ENCODE data around the gene EMP1. TPM values are rescaled to one million over a fixed set of nuclear protein-coding genes. Genes with fewer than 3 reads are reported as not detected.
"Not testable (repeated sequence)": the region's sequence is repeated elsewhere in the genome, so short reads cannot be mapped to it uniquely, and the experiment has no call there.

EMP1 gene
- total and polyA plus RNA-seq, 5 experiments from 2014 or later = 0.14 to 2.9 (median 1.2) TPM; not detected in 1

DNA sequence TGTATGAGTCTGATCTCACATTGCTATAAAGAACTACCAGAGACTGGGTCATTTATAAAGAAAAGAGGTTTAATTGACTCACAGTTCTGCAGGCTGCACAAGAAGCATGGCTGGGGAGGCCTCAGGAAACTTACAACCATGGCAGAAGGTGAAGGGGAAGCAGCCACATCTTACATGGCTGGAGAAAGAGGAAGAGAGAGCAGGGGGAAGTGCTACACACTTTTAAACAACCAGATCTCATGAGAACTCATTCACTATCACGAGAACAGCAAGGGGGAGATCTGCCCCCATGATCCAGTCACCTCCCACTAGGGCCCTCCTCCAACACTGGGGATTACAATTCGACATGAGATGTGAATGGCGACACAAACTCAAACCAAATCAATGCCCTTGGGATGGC, 71.3 kb downstream of the EMP1 start:
- Mint-ChIP-seq H3K27ac (peak overlapping the region in 1 of 10 donors; percentile 44), H3K27me3 (peaks cover 3 to 25% (median 7%) of the 10 kb centered on the region in 5 donors)
- H3K4me3 Mint-ChIP-seq, DNase-seq, ATAC-seq, H3K36me3 Mint-ChIP-seq, H3K4me1 Mint-ChIP-seq, POLR2A ChIA-PET, H3K9me3 Mint-ChIP-seq: not testable (repeated sequence)

DNA sequence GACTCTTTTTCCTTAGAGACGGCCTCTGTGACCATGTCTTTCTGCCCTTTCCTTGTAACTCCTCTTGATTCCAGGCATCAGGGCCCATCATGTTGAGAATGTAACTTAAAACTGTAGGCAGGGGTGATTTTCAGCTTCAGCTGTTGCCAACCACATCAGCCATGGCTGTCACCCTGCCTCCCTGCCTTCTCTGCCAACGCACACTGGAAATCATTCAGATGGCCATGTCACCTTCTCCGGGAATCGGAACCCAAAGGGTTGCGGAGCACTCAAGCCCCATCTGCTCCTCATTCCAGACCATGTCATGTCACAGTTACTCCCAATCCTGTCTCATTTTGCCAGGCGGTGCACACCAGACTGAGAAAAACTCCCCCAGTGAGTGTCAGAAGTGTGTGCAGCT, 72.1 kb downstream of the EMP1 start:
- Mint-ChIP-seq H3K4me3 (no peak overlapping the region), H3K9me3 (no peaks in the 10 kb centered on the region), H3K27ac (no peak overlapping the region)

More for the DNA sequence above, 72.1 kb downstream of the EMP1 start:
- no peaks in the 10 kb centered on the region for H3K4me1 Mint-ChIP-seq
- DNase-seq (no peak), ATAC-seq (no peak)
- H3K27me3 Mint-ChIP-seq = peaks cover 3 to 22% (median 7%) of the 10 kb centered on the region in 5 donors
- POLR2A ChIA-PET = no interaction called here
- H3K36me3 Mint-ChIP-seq = no peaks in the 10 kb centered on the region

Other genes starting within 250 kb of the EMP1 start
- not detected for gene GPRC5D, start 244.6 kb upstream of the EMP1 start, total RNA-seq
- gene GPRC5D, start 244.6 kb upstream of the EMP1 start, polyA plus RNA-seq = under 1 TPM in 1 of 3 donors, not detected in 2; 0.43 TPM
- gene HEBP1, start 196.5 kb upstream of the EMP1 start, total RNA-seq = 10 to 100 TPM in 1 of 2 experiments, 1 to 10 TPM in 1; 9.8 to 13.1 TPM
- 10 to 100 TPM; 23.3 to 40.2 (median 25.8) TPM for gene HEBP1, start 196.5 kb upstream of the EMP1 start, polyA plus RNA-seq
- gene FAM234B, start 152.3 kb upstream of the EMP1 start, total RNA-seq = 1 to 10 TPM; 4.8 to 5.0 TPM
- 1 to 10 TPM; 2.5 to 4.3 (median 2.7) TPM for gene FAM234B, start 152.3 kb upstream of the EMP1 start, polyA plus RNA-seq
- not detected for gene GSG1, start 93.1 kb upstream of the EMP1 start, total RNA-seq
- gene GSG1, start 93.1 kb upstream of the EMP1 start, polyA plus RNA-seq = under 1 TPM in 1 of 3 donors, not detected in 2; 0.21 TPM